GM20000 (cell line): ENCODE data around the gene PTPRK.

Source experiments
- DNase-seq: peaks from one replicate; pipeline ENCODE4 v3.0.0; 2012; ENCODE audit warnings: low spot score
- CTCF ChIP-seq: IDR thresholded peaks from 2 replicates; pipeline ENCODE4 v1.5.1; 2012; ENCODE audit warnings: mild to moderate bottlenecking, control low read depth; ENCODE audit errors: extremely low read depth, missing control alignments

PTPRK gene

GRCh38 chr6:128478230-128479047, 42.0 kb downstream of the PTPRK start:
- TF ChIP-seq CTCF = no peak
- no peak for DNase-seq

GRCh38 chr6:128474933-128475332, 45.5 kb downstream of the PTPRK start:
- DNase-seq = no peak
- no peak for TF ChIP-seq CTCF

GRCh38 chr6:128474481-128474880, 45.9 kb downstream of the PTPRK start:
- TF ChIP-seq CTCF = no peak
- no peak for DNase-seq

GRCh38 chr6:128471907-128472306, 48.5 kb downstream of the PTPRK start:
- TF ChIP-seq CTCF = no peak
- no peak for DNase-seq

GRCh38 chr6:128465368-128466343, 54.7 kb downstream of the PTPRK start:
- DNase-seq = no peak
- TF ChIP-seq CTCF = no peak

GRCh38 chr6:128464790-128465189, 55.6 kb downstream of the PTPRK start:
- DNase-seq = no peak
- no peak for TF ChIP-seq CTCF

GRCh38 chr6:128463942-128464341, 56.5 kb downstream of the PTPRK start:
- no peak for DNase-seq
- no peak for TF ChIP-seq CTCF
